ENCODE data around the gene MPI. TPM values are rescaled to one million over a fixed set of nuclear protein-coding genes. Genes with fewer than 3 reads are reported as not detected.
A peak's percentile ranks its signal among the peaks of the same experiment; 100 is the strongest.
"Not testable (repeated sequence)": the region's sequence is repeated elsewhere in the genome, so short reads cannot be mapped to it uniquely, and the experiment has no call there.

MPI gene
- total RNA-seq, 1 experiment from 2014 or later: 31.0 TPM

DNA sequence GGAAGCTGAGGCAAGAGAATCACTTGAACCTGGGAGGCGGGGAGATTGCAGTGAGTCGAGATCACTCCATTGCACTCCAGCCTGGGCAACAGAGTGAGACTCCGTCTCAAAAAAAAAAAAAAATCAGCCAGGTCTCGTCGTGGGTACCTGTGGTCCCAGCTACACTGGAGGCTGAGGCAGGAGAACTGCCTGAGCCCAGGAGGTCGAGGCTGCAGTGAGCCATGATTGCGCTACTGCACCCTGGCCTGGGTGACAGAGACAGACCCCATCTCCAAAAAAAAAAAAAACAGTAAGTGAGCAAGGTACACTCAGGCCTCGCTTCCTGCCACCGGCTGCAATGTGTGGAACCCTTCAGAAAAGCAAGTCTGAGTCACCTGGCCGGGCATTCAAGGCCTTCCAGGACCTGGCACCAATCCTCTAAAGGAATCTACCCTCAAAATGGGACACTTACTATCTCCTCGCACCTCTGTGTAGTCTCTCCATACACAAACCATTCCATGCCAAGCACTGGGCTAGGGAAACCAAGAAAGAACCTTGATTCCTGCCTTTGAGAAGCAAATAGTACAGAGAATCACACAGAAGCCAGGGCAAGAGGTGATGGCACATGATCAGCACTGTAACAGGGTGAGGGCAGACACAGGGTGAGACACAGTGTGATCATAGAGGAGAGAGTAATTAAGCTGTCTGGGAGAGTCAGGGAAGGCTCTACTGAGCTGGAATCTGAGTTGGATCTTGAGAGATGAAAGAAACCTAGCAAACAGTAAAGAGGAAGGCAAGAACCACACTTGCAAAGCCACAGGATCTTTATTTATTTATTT is 26.4 kb upstream of the MPI start:
- peak; percentile 55 for DNase-seq (ENCODE audit: low read depth)

GRCh38 chr15:74864296-74864695 is 25.5 kb upstream of the MPI start:
- no peak for DNase-seq (ENCODE audit: low read depth)

DNA sequence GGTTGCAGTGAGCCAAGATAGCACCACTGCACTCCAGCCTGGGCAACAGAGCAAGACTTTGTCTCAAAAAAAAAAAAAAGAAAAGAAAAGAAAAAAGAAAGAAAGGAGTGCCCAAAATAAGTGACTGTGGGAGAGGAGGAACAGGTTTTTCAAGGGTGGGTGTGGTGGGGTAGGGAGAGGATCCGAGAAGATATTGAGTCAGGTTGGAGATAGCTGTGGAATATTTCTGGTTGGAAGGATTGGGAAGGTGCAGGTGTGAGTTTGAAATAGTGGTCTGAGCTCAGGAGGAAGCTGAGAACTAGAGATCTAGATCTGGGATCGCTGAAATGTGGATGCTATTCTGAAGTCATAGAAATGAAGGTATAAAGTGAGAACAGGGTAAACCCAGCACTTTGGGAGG is 24.5 kb upstream of the MPI start:
- DNase-seq (ENCODE audit: low read depth): no peak

DNA sequence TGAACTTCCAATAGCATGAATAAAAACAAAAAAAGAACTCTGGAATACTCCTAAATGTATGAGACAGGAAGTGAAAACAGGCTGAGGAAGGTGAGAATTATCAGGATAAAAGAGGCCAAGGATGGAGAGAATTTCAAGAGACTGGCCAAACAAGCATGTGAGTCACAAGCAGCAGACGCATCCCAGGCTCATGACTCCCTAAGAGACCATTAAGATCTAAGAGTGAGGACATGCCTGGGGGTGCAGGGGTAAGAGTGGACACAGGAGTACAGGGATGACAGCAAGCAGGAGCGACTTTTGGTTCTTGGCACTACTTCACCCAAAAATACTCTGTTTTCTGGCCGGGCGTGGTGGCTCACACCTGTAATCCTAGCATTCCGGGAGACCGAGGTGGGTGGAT is 23.8 kb upstream of the MPI start:
- peak; percentile 42 for DNase-seq (ENCODE audit: low read depth)

GRCh38 chr15:74867466-74868038 is 22.3 kb upstream of the MPI start:
- no peak for DNase-seq (ENCODE audit: low read depth)

- DNase-seq (ENCODE audit: low read depth): no peak
Observed at GRCh38 chr15:74868059-74868458, 21.8 kb upstream of the MPI start.

- no peak for DNase-seq (ENCODE audit: low read depth)
Observed at GRCh38 chr15:74869372-74869725, 20.5 kb upstream of the MPI start.

GRCh38 chr15:74869726-74870407 is 20.0 kb upstream of the MPI start:
- DNase-seq (ENCODE audit: low read depth): no peak

- DNase-seq (ENCODE audit: low read depth): no peak
Observed at GRCh38 chr15:74870436-74871215, 19.2 kb upstream of the MPI start.

DNA sequence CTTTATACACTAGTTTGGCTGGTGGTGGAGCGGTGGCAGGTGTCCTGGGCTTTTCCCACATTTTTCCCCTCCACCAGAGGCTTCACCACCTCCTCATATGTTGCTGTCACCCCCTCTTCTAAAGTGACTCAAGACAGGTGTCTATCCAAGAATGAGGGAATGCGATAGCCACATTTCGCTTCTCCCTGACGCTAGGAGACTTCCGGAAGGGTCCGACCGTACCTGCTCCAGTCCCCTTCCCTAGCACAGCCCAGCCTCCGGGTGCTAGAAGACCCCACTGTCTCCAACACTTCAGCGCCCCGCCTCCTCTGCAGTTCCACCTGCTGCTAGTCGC is 17.2 kb upstream of the MPI start:
- no peak for DNase-seq (ENCODE audit: low read depth)

- DNase-seq (ENCODE audit: low read depth): peak; percentile 97
Observed at GRCh38 chr15:74873036-74873755, 16.6 kb upstream of the MPI start, which contains the start of gene SCAMP2. Gene SCAMP2 (minus strand): TSS chr15:74873365. CDS start chr15:74873255, 110 bp downstream.

GRCh38 chr15:74873756-74874424 is 16.0 kb upstream of the MPI start:
- peak; percentile 20 for DNase-seq (ENCODE audit: low read depth)

DNA sequence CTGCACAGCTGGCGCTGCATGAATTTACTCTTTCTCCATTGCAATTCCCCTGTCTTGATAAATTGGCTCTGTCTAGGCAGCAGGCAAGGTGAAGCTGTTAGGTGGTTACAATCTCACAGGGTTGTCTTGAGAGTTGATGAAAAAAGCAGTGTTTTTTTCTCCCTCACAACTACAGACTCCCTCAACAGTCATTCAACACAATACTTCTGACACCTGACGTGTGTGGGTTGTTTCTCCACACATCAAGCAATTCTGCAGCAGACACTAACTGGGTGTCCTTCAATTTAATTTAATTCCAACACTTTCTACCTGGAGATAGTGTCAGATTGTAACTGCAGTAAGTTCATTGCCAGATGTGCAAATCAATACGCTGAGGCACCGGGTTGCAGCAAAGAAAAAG is 11.6 kb upstream of the MPI start:
- no peak for DNase-seq (ENCODE audit: low read depth)

- DNase-seq (ENCODE audit: low read depth): no peak
Observed at GRCh38 chr15:74882528-74882927, 7.3 kb upstream of the MPI start.

DNA sequence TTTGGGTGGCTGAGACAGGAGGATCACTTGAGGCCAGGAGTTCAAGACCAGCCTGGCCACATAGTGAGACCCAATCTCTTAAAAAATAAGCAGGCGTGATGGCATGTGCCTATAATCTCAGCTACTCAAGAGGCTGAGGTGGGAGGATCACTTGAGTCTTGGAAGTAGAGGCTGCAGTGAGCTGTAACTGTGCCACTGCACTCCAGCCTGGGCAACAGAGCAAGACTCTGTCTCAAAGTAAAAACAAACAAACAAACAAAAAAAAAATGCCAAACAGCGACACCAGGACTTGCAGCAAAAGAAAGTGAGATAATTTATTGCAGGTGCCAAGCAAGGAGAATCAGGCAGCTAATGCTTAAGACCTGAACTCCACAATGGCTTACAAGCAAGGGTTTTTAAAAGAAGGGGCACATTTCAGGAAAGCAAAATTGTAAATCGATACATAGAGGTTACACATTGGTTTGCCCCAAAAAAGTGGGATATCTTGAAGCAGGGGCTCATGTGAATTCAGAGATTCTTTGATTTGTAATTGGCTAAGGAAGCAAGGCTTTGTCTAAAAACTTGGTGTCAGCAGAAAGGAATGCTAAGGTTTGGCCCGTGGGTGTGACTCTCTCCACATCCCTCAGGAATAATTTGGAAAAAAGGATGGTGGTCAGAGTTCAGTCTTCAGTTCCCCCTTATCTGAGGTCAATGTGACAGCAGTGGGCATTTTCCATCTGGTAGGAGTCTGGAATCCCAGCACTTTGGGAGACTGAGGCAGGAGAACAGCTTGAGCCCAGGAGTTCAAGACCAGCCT is 5.2 kb upstream of the MPI start:
- DNase-seq (ENCODE audit: low read depth): no peak

DNA sequence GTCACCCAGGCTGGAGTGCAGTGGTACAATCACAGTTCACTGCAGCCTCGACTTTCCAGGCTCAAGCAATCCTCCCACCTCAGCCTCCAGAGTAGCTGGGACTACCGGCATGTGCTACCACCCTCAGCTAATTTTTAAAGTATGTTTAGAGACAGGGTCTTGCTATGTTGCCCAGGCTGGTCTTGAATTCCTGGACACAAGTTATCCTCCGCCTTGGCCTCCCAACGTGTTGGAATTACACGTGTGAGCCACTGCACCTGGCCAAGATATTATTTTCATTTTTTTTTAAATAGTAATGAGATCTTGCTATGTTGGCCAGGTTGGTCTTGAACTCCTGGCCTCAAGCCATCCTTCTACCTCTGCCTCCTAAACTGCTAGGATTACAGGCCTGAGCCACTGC is 4.4 kb upstream of the MPI start:
- DNase-seq (ENCODE audit: low read depth): no peak

DNA sequence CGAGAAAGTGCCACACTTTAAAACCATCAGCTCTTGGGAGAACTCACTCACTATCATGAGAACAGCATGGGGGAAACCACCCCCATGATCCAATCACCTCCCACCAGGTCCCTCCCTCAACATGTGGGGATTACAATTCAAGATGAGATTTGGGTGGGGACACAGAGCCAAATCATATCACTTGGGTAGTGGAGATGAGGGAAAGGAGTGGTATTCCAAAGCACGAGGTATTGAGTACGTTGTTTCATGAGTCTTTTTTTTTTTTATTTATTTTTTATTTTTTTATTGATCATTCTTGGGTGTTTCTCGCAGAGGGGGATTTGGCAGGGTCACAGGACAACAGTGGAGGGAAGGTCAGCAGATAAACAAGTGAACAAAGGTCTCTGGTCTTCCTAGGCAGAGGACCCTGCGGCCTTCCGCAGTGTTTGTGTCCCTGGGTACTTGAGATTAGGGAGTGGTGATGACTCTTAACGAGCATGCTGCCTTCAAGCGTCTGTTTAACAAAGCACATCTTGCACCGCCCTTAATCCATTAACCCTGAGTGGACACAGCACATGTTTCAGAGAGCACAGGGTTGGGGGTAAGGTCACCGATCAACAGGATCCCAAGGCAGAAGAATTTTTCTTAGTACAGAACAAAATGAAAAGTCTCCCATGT is 2.2 kb upstream of the MPI start:
- DNase-seq (ENCODE audit: low read depth): not testable (repeated sequence)

GRCh38 chr15:74888716-74889115 is 1.1 kb upstream of the MPI start:
- DNase-seq (ENCODE audit: low read depth): no peak

DNA sequence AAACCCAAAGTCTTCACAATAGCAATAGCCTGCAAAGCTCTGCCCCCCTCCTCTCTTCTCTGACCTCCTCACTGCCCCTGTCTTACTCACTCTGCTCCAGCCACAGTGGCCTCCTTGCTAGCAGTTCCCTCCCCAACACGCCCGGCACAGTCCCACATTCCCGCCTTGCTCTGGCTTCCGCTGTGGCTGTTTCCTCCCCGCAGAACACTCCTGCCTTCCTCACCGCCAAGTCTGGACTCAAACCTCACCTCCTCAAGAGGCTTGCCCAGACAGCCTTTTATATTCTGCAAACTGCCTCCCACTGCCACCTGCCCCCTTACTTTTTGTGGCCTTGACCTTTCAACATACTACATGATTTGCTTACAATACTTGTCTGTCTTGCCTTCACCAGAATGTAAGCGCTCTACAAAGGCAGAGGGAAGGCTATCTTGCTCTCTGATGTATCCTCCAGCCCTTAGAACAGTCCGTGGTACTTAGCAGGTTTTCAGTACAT is 406 bp upstream of the MPI start:
- DNase-seq (ENCODE audit: low read depth): no peak

DNA sequence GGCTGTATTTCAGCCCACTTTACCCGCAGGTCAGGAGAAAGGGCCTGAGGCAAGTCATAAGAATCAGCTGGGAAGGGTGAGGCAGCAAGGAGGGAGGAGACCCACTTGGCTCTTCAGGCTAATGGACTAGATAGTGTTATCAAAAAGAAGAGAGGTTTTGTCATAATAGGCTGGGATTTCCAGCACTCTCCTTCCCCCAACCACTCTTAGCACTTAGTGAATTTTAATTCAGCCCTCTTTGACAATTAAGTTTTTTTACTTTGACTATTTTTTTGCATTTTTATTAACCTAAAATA is 771 bp downstream of the MPI start:
- DNase-seq (ENCODE audit: low read depth): no peak

All from Daoy (cell line).